HCT116 (cell line): ENCODE data around the gene ANKRD23. TPM values are rescaled to one million over a fixed set of nuclear protein-coding genes. Genes with fewer than 3 reads are reported as not detected.

Experiments used
- ATAC-seq: fragments of 200-7000 bp; cut with Tn5 transposase; 2 replicates; pipeline ENCODE4 v1.9.1; 2020; ENCODE audit warnings: mild to moderate bottlenecking, moderate library complexity
- BruUV-seq: library from RNA; stranded (reverse); fragments of 400-500 nt; replicated peaks from 2 replicates; lab custom pipeline; 2021; lab: Mats Ljungman, UMichigan
- CTCF ChIA-PET: fragments of 300-600 bp; sonication (Branson Sonifier 250); formaldehyde crosslinking; loops from one replicate; lab custom pipeline; 2021; ENCODE audit warnings: antibody characterized with exemption; lab: Charles Lee
- POLR2A ChIA-PET: fragments of 300-600, 350-600 bp; sonication (Branson Sonifier 250); formaldehyde crosslinking; loops from one replicate; lab custom pipeline; 2021; ENCODE audit warnings: antibody characterized with exemption; lab: Charles Lee
- RAD21 ChIA-PET, 2 experiments: fragments of 300-600 bp; sonication (Branson Sonifier 250); formaldehyde crosslinking; loops; one replicate each; lab custom pipeline; 2023; ENCODE audit warnings: low total read pairs in 2 of 2; ENCODE audit not compliant: uncharacterized antibody in 2 of 2, unreplicated experiment in 2 of 2, low non-redundant PET in 1 of 2; lab: Charles Lee
- DNase-seq: peaks from one replicate; pipeline ENCODE4 v3.0.0-alpha.2; 2010; ENCODE audit warnings: low read depth, low spot score
- H2AFZ ChIP-seq: fragments of 200-600 bp; shearing (Covaris generic), sonication (generic); 2 replicates; pipeline ENCODE4 v1.6.1; 2017; ENCODE audit warnings: low read depth, mixed run types, mixed read lengths, antibody characterized with exemption, low read length; ENCODE audit not compliant: poor library complexity, severe bottlenecking
- H3K27ac ChIP-seq: 2 replicates; pipeline ENCODE4 v1.5.1; 2012; ENCODE audit warnings: low read depth, low read length
- H3K27me3 ChIP-seq: fragments of 200-600 bp; sonication (generic); 2 replicates; pipeline ENCODE4 v1.6.1; 2016; ENCODE audit warnings: mixed run types, low read length, mixed read lengths; ENCODE audit not compliant: insufficient read depth
- H3K36me3 ChIP-seq, 2 experiments: fragments of 200-500 bp in 1 of 2; fragments of 200-600 bp in 1 of 2; sonication (Bioruptor generic) in 1 of 2; sonication (generic) in 1 of 2; 2 replicates each; pipeline versions ENCODE4 v1.5.1 to v1.6.1; 2014 to 2016; ENCODE audit warnings: low read length in 2 of 2, inconsistent platforms in 1 of 2, mixed read lengths in 1 of 2, mixed run types in 1 of 2; ENCODE audit not compliant: insufficient read depth in 2 of 2, control insufficient read depth in 1 of 2
- H3K4me1 ChIP-seq, 2 experiments: fragments of 200-600 bp in 1 of 2; sonication (generic) in 1 of 2; 2 replicates each; pipeline versions ENCODE4 v1.5.1 to v1.6.1; 2012 to 2017; ENCODE audit warnings: low read length in 2 of 2, inconsistent platforms in 1 of 2, mild to moderate bottlenecking in 1 of 2, mixed read lengths in 1 of 2, mixed run types in 1 of 2, moderate library complexity in 1 of 2; ENCODE audit not compliant: insufficient read depth in 2 of 2, control insufficient read depth in 1 of 2
- H3K4me2 ChIP-seq: fragments of 200-600 bp; sonication (generic); 2 replicates; pipeline ENCODE4 v1.6.1; 2017; ENCODE audit warnings: mixed run types, low read length, mixed read lengths
- H3K4me3 ChIP-seq, 2 experiments: fragments of 200-600 bp in 1 of 2; sonication (generic) in 1 of 2; replicated peaks in 1 of 2; 2 replicates each; pipeline ENCODE4 v1.5.1; 2011 to 2016; ENCODE audit warnings: low read length in 2 of 2, control low read depth in 1 of 2, low read depth in 1 of 2, mild to moderate bottlenecking in 1 of 2, mixed read lengths in 1 of 2, mixed run types in 1 of 2
- H3K79me2 ChIP-seq: fragments of 200-600 bp; sonication (generic); 2 replicates; pipeline ENCODE4 v1.6.1; 2017; ENCODE audit warnings: mild to moderate bottlenecking, mixed run types, low read length, moderate library complexity, mixed read lengths; ENCODE audit not compliant: insufficient read depth
- H3K9ac ChIP-seq: fragments of 200-600 bp; sonication (generic); 2 replicates; pipeline ENCODE4 v1.6.1; 2016; ENCODE audit warnings: low read length, mixed read lengths
- H3K9me2 ChIP-seq: fragments of 200-600 bp; sonication (generic), shearing (Covaris generic); 2 replicates; pipeline ENCODE4 v1.6.1; 2017; ENCODE audit warnings: mixed run types, mild to moderate bottlenecking, moderate library complexity; ENCODE audit not compliant: insufficient read depth
- H3K9me3 ChIP-seq, 2 experiments: fragments of 200-500 bp in 1 of 2; fragments of 200-600 bp in 1 of 2; sonication (Bioruptor generic) in 1 of 2; sonication (generic) in 1 of 2; 2 replicates each; pipeline ENCODE4 v1.6.1; 2014 to 2017; ENCODE audit warnings: low read length in 2 of 2, mixed read lengths in 2 of 2, inconsistent platforms in 1 of 2, low read depth in 1 of 2, mild to moderate bottlenecking in 1 of 2, mixed run types in 1 of 2, moderate library complexity in 1 of 2; ENCODE audit not compliant: control insufficient read depth in 1 of 2, insufficient read depth in 1 of 2
- H4K20me1 ChIP-seq: fragments of 200-600 bp; sonication (generic), shearing (Covaris generic); 2 replicates; pipeline ENCODE4 v1.6.1; 2017; ENCODE audit warnings: mixed run types, mild to moderate bottlenecking, moderate library complexity; ENCODE audit not compliant: insufficient read depth
- ATF3 ChIP-seq: IDR thresholded peaks from 2 replicates; pipeline ENCODE4 v1.6.1; 2012
- CBX3 ChIP-seq: IDR thresholded peaks from 2 replicates; pipeline ENCODE4 v1.6.1; 2012; ENCODE audit warnings: low read depth
- CEBPB ChIP-seq: IDR thresholded peaks from 2 replicates; pipeline ENCODE4 v1.6.1; 2012; ENCODE audit warnings: low read depth
- EGR1 ChIP-seq: IDR thresholded peaks from 2 replicates; pipeline ENCODE4 v1.6.1; 2012; ENCODE audit warnings: low read depth
- ELF1 ChIP-seq: IDR thresholded peaks from 2 replicates; pipeline ENCODE4 v1.6.1; 2012; ENCODE audit warnings: low read depth, borderline replicate concordance
- EZH2 ChIP-seq: fragments of 200-600 bp; sonication (generic); IDR thresholded peaks from 2 replicates; pipeline ENCODE4 v1.6.1; 2017; ENCODE audit warnings: antibody characterized with exemption, mixed run types
- FOSL1 ChIP-seq: IDR thresholded peaks from 2 replicates; pipeline ENCODE4 v1.6.1; 2012; ENCODE audit warnings: low read depth
- POLR2A ChIP-seq: IDR thresholded peaks from 2 replicates; pipeline ENCODE4 v1.7.0; 2011; ENCODE audit warnings: borderline replicate concordance; ENCODE audit not compliant: insufficient read depth, insufficient read length; ENCODE audit errors: extremely low read depth
- POLR2AphosphoS5 ChIP-seq: IDR thresholded peaks from 2 replicates; pipeline ENCODE4 v1.6.1; 2011; ENCODE audit warnings: mild to moderate bottlenecking, low read depth, low read length, moderate library complexity
- RAD21 ChIP-seq: IDR thresholded peaks from 2 replicates; pipeline ENCODE4 v1.6.1; 2012; ENCODE audit warnings: low read depth, mild to moderate bottlenecking
- SIN3A ChIP-seq: IDR thresholded peaks from 2 replicates; pipeline ENCODE4 v1.6.1; 2012; ENCODE audit warnings: low read depth
- SP1 ChIP-seq: IDR thresholded peaks from 2 replicates; pipeline ENCODE4 v1.6.1; 2012; ENCODE audit warnings: low read depth
- SRF ChIP-seq: IDR thresholded peaks from 2 replicates; pipeline ENCODE4 v1.6.1; 2012; ENCODE audit warnings: low read depth
- ZFX ChIP-seq: fragments of 450-650 bp; IDR thresholded peaks from 2 replicates; pipeline ENCODE4 v1.6.1; 2017
- ZNF274 ChIP-seq: fragments of 200-500 bp; sonication (Bioruptor generic); IDR thresholded peaks from 2 replicates; pipeline ENCODE4 v1.6.1; 2014; ENCODE audit warnings: mild to moderate bottlenecking, low read depth, low read length, inconsistent platforms
- intact Hi-C: fragments of 100-400 bp; cut with micrococcal nuclease; formaldehyde crosslinking; loops from 2 replicates; pipeline ENCODE4 v1.10.0; 2022
- total RNA-seq: library from RNA; stranded (reverse); gene quantifications from one replicate; pipeline ENCODE4 v1.2.1, GENCODE V29; 2021; ENCODE audit not compliant: unreplicated experiment
- TF ChIP-seq, protein P1 (sequence below): IDR thresholded peaks from 2 replicates; pipeline ENCODE4 v1.6.1; 2012; ENCODE audit warnings: low read depth

ANKRD23 gene
- total RNA-seq, 1 experiment from 2014 or later: 1.4 TPM

DNA sequence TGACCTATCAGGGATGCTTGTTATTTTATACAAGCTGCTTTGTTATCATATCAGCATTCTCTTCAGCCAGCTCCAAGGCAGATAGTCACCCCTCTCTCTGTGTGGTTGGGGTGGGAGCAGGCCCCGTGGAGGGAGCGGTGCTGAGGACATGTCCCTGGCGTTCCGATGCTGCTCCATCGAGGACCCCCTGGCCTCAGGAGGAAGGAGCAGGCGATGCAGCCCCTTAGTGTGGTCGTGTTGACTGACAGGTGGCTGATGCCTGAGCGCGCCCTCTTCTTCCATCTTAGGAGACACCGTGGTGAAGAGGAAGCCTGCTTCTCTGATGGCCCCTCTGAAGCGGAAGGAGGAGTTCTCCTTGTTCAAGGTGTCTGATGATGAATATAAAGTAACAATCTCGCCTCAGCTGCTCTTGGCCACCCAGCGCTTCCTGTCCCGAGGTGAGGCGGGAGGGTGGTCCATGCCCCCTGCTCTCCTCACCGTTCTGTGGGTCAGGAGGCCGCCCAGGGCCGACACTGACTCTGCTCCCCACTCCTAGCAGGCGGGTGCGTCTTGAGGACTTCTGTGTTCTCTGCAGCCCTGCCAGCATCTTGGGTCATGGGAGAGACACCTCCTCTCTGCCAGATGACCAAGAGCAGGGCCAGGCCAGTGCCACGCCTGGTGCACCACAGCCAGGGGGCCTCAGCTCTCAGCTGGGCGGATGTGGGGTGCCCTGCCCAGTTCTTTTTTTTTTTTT lies 17.1 kb downstream of the ANKRD23 start:
- DNase-seq: no peak
- BruUV-seq: no TSS peak
- no peak overlapping the region for H3K4me3 ChIP-seq
- peaks cover 23 to 28% of the 10 kb centered on the region in 2 experiments; a peak in 3 of 4 replicates for H3K36me3 ChIP-seq
- peaks cover 23% of the 10 kb centered on the region for H3K79me2 ChIP-seq
- TF ChIP-seq EZH2: no peak
- H3K9ac ChIP-seq: no peak overlapping the region
- H3K27me3 ChIP-seq: no peaks in the 10 kb centered on the region
- no peaks in the 10 kb centered on the region for H3K9me3 ChIP-seq
- H3K4me2 ChIP-seq: no peak overlapping the region
- ChIA-PET POLR2A (interaction anchor here (0.6 kb wide), 1 partner anchor 301 kb away, joined by 4 read pairs; no protein-coding TSS in a partner anchor), CTCF (no interaction called here), RAD21 (no interaction called here)
- no peaks in the 10 kb centered on the region for H3K4me1 ChIP-seq
- no peaks in the 10 kb centered on the region for H4K20me1 ChIP-seq
- no peak for ATAC-seq
- H2AFZ ChIP-seq: no peak overlapping the region
- no peaks in the 10 kb centered on the region for H3K9me2 ChIP-seq
- intact Hi-C loops: no loop called here
- H3K27ac ChIP-seq: no peak overlapping the region

- H3K9ac ChIP-seq: no peak overlapping the region
- H3K36me3 ChIP-seq: peaks cover 18 to 19% of the 10 kb centered on the region in 2 experiments; a peak in 3 of 4 replicates
- RAD21 ChIA-PET: no interaction called here
- no peaks in the 10 kb centered on the region for H3K27me3 ChIP-seq
- no peak overlapping the region for H3K4me3 ChIP-seq
- H3K9me2 ChIP-seq: no peaks in the 10 kb centered on the region
- no peak overlapping the region for H3K27ac ChIP-seq
- CTCF ChIA-PET: no interaction called here
- DNase-seq: no peak
- H3K9me3 ChIP-seq: no peaks in the 10 kb centered on the region
- H3K4me1 ChIP-seq: no peaks in the 10 kb centered on the region
- intact Hi-C loops: no loop called here
- POLR2A ChIA-PET: no interaction called here
- no peak for ATAC-seq
- no peak overlapping the region for H2AFZ ChIP-seq
- no peak for TF ChIP-seq EGR1
- no peak for TF ChIP-seq ZFX
- TF ChIP-seq ATF3: no peak
- TF ChIP-seq SIN3A: no peak
- no peak for TF ChIP-seq ELF1
- TF ChIP-seq SRF: no peak
- TF ChIP-seq CBX3: no peak
- TF ChIP-seq ZNF274: no peak
- TF ChIP-seq RAD21: no peak
- TF ChIP-seq CEBPB: no peak
- TF ChIP-seq, protein P1, sequence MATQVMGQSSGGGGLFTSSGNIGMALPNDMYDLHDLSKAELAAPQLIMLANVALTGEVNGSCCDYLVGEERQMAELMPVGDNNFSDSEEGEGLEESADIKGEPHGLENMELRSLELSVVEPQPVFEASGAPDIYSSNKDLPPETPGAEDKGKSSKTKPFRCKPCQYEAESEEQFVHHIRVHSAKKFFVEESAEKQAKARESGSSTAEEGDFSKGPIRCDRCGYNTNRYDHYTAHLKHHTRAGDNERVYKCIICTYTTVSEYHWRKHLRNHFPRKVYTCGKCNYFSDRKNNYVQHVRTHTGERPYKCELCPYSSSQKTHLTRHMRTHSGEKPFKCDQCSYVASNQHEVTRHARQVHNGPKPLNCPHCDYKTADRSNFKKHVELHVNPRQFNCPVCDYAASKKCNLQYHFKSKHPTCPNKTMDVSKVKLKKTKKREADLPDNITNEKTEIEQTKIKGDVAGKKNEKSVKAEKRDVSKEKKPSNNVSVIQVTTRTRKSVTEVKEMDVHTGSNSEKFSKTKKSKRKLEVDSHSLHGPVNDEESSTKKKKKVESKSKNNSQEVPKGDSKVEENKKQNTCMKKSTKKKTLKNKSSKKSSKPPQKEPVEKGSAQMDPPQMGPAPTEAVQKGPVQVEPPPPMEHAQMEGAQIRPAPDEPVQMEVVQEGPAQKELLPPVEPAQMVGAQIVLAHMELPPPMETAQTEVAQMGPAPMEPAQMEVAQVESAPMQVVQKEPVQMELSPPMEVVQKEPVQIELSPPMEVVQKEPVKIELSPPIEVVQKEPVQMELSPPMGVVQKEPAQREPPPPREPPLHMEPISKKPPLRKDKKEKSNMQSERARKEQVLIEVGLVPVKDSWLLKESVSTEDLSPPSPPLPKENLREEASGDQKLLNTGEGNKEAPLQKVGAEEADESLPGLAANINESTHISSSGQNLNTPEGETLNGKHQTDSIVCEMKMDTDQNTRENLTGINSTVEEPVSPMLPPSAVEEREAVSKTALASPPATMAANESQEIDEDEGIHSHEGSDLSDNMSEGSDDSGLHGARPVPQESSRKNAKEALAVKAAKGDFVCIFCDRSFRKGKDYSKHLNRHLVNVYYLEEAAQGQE: no peak
- no peak for TF ChIP-seq POLR2A
- no peak for TF ChIP-seq POLR2AphosphoS5
- no peak for TF ChIP-seq FOSL1
- TF ChIP-seq SP1: no peak
- no peak overlapping the region for H3K4me2 ChIP-seq
- no peaks in the 10 kb centered on the region for H4K20me1 ChIP-seq
- H3K79me2 ChIP-seq: peaks cover 39% of the 10 kb centered on the region
- BruUV-seq: no TSS peak
These were observed 18.8 kb downstream of the ANKRD23 start for GRCh38 chr2:96825057-96825456.
